CD14-positive monocyte (primary cell): ENCODE measurements around the gene GASK1A. TPM values are rescaled to one million over a fixed set of nuclear protein-coding genes. Genes with fewer than 3 reads are reported as not detected.

Source experiments
- DNase-seq, 3 donors: peaks; one replicate each; pipeline ENCODE4 v3.0.0-alpha.2; 2011 to 2022
- H2AFZ ChIP-seq: 2 replicates; pipeline ENCODE4 v1.6.0; 2012; ENCODE audit warnings: mild to moderate bottlenecking, low read depth, low read length, inconsistent platforms; ENCODE audit not compliant: insufficient read depth, poor library complexity, severe bottlenecking
- H3K27ac ChIP-seq, 2 donors: 1 replicate in 1 of 2; 2 replicates in 1 of 2; pipeline ENCODE4 v1.5.1; 2012 to 2013; ENCODE audit warnings: low read length in 2 of 2, control low read depth in 1 of 2, inconsistent platforms in 1 of 2, low read depth in 1 of 2, mild to moderate bottlenecking in 1 of 2
- H3K27me3 ChIP-seq, 2 donors: one replicate each; pipeline versions ENCODE4 v1.6.0 to v1.6.1; 2011 to 2013; ENCODE audit warnings: low read length in 2 of 2; ENCODE audit not compliant: control insufficient read depth in 2 of 2, insufficient read depth in 2 of 2
- H3K36me3 ChIP-seq, 2 donors: replicated peaks in 1 of 2; 1 replicate in 1 of 2; 2 replicates in 1 of 2; pipeline versions ENCODE4 v1.5.1 to v1.6.1; 2012 to 2013; ENCODE audit warnings: low read length in 2 of 2, control low read depth in 1 of 2, inconsistent platforms in 1 of 2, mild to moderate bottlenecking in 1 of 2; ENCODE audit not compliant: insufficient read depth in 2 of 2, control insufficient read depth in 1 of 2
- H3K4me1 ChIP-seq, 2 donors: 1 replicate in 1 of 2; 2 replicates in 1 of 2; pipeline versions ENCODE4 v1.5.1 to v1.6.1; 2012 to 2013; ENCODE audit warnings: low read length in 2 of 2, control low read depth in 1 of 2, inconsistent platforms in 1 of 2, mild to moderate bottlenecking in 1 of 2, moderate library complexity in 1 of 2; ENCODE audit not compliant: insufficient read depth in 2 of 2, control insufficient read depth in 1 of 2
- H3K4me2 ChIP-seq: replicated peaks from 2 replicates; pipeline ENCODE3; 2012; ENCODE audit warnings: low read length, moderate library complexity, mild to moderate bottlenecking; ENCODE audit not compliant: poor library complexity, severe bottlenecking; ENCODE audit errors: extremely low read depth
- H3K4me3 ChIP-seq, 3 experiments: fragments of 200-600 bp in 1 of 3; sonication (generic) in 1 of 3; replicated peaks in 1 of 3; 1 replicate in 2 of 3; 2 replicates in 1 of 3; pipeline ENCODE4 v1.5.1; 2011 to 2013; ENCODE audit warnings: low read length in 3 of 3, mild to moderate bottlenecking in 3 of 3, control low read depth in 2 of 3, low read depth in 2 of 3, inconsistent platforms in 1 of 3, moderate library complexity in 1 of 3
- H3K79me2 ChIP-seq: 2 replicates; pipeline ENCODE4 v1.6.0; 2012; ENCODE audit warnings: mild to moderate bottlenecking, control low read depth, inconsistent platforms, low read length, moderate library complexity; ENCODE audit not compliant: insufficient read depth
- H3K9ac ChIP-seq: 2 replicates; pipeline ENCODE4 v1.6.0; 2017; ENCODE audit warnings: low read length, mild to moderate bottlenecking; ENCODE audit not compliant: insufficient read depth, poor library complexity, severe bottlenecking
- H3K9me3 ChIP-seq, 2 donors: replicated peaks in 1 of 2; 1 replicate in 1 of 2; 2 replicates in 1 of 2; pipeline versions ENCODE4 v1.5.1 to v1.6.1; 2012 to 2013; ENCODE audit warnings: low read length in 2 of 2, control low read depth in 1 of 2; ENCODE audit not compliant: control insufficient read depth in 1 of 2, insufficient read depth in 1 of 2
- H4K20me1 ChIP-seq: 2 replicates; pipeline ENCODE4 v1.6.0; 2012; ENCODE audit warnings: mild to moderate bottlenecking, low read length, control low read depth, moderate library complexity; ENCODE audit not compliant: insufficient read depth
- H3K27ac Mint-ChIP-seq, 7 donors: one replicate each; pipeline ENCODE4 v1.8.0; 2020; ENCODE audit warnings: mild to moderate bottlenecking in 7 of 7, mixed read lengths in 7 of 7, moderate library complexity in 6 of 7, inconsistent platforms in 2 of 7
- H3K27me3 Mint-ChIP-seq, 3 donors: one replicate each; pipeline ENCODE4 v1.8.0; 2021 to 2022; ENCODE audit warnings: low read depth in 3 of 3, mild to moderate bottlenecking in 3 of 3, mixed read lengths in 3 of 3, moderate library complexity in 3 of 3, inconsistent platforms in 1 of 3
- H3K36me3 Mint-ChIP-seq, 2 donors: one replicate each; pipeline ENCODE4 v1.8.0; 2020; ENCODE audit warnings: mixed read lengths in 2 of 2, inconsistent platforms in 1 of 2, mild to moderate bottlenecking in 1 of 2
- H3K4me1 Mint-ChIP-seq: one replicate; pipeline ENCODE4 v1.8.0; 2020; ENCODE audit warnings: mild to moderate bottlenecking, mixed read lengths
- H3K4me3 Mint-ChIP-seq, 2 donors: one replicate each; pipeline ENCODE4 v1.8.0; 2020; ENCODE audit warnings: mild to moderate bottlenecking in 2 of 2, mixed read lengths in 2 of 2, moderate library complexity in 1 of 2
- H3K9me3 Mint-ChIP-seq, 7 donors: one replicate each; pipeline ENCODE4 v1.8.0; 2020 to 2022; ENCODE audit warnings: mixed read lengths in 7 of 7, mild to moderate bottlenecking in 6 of 7, moderate library complexity in 6 of 7, inconsistent platforms in 2 of 7
- CTCF ChIP-seq: fragments of 200-600 bp; IDR thresholded peaks from one replicate; pipeline ENCODE4 v1.8.0; 2022; ENCODE audit warnings: antibody characterized with exemption, mild to moderate bottlenecking
- WGBS: methylation state at CpG from one replicate; pipeline ENCODE4 v1.1.5; 2013; ENCODE audit warnings: missing lambda C conversion rate; ENCODE audit not compliant: insufficient coverage; 5-methylcytosine and 5-hydroxymethylcytosine counted together
- intact Hi-C, 2 donors: fragments of 100-400 bp; cut with micrococcal nuclease; formaldehyde crosslinking; loops; one replicate each; pipeline versions ENCODE4 v1.15.0 to v1.15.1; 2023
- polyA plus RNA-seq, 3 donors: library from polyadenylated mRNA; depleted of rRNA in 1 of 3; unstranded in 2 of 3; stranded (reverse) in 1 of 3; fragments of 300-500 nt in 2 of 3; fragments of >200 nt in 1 of 3; fragmentation: Illumina TruSeq in 2 of 3; gene quantifications; 1 replicate in 2 of 3; 2 replicates in 1 of 3; pipeline ENCODE4 v1.2.3, GENCODE V29; 2012 to 2021

GASK1A gene
- polyA plus RNA-seq, 3 donors = 0.13 TPM; not detected in 2

- Histone ChIP-seq H3K4me3 (no peak overlapping the region), H4K20me1 (no peaks in the 10 kb centered on the region), H2AFZ (no peak overlapping the region), H3K9ac (no peak overlapping the region), H3K9me3 (no peaks in the 10 kb centered on the region), H3K27me3 (no peaks in the 10 kb centered on the region), H3K4me2 (no peak overlapping the region), H3K36me3 (no peaks in the 10 kb centered on the region), H3K4me1 (no peaks in the 10 kb centered on the region), H3K27ac (no peak overlapping the region), H3K79me2 (no peaks in the 10 kb centered on the region)
- H3K27me3 Mint-ChIP-seq = peaks cover 0 to 9% (median 1%) of the 10 kb centered on the region in 3 donors
- WGBS = no CpG with 5 or more reads among the region's 3 CpGs
- no peaks in the 10 kb centered on the region for H3K36me3 Mint-ChIP-seq
- peaks cover 0 to 2% (median 0%) of the 10 kb centered on the region in 7 donors for H3K9me3 Mint-ChIP-seq
- H3K4me1 Mint-ChIP-seq = no peaks in the 10 kb centered on the region
- DNase-seq = no peak
- intact Hi-C loops = no loop called here
- TF ChIP-seq CTCF = no peak
- no peak overlapping the region for H3K4me3 Mint-ChIP-seq
- H3K27ac Mint-ChIP-seq = no peak overlapping the region
These were observed 21.5 kb upstream of the GASK1A start for GRCh38 chr3:42957573-42957972.

- H2AFZ ChIP-seq = no peak overlapping the region
- Mint-ChIP-seq H3K27ac (no peak overlapping the region), H3K4me3 (no peak overlapping the region), H3K9me3 (no peaks in the 10 kb centered on the region), H3K36me3 (no peaks in the 10 kb centered on the region), H3K27me3 (peaks cover 0 to 7% (median 1%) of the 10 kb centered on the region in 3 donors), H3K4me1 (no peaks in the 10 kb centered on the region)
- H3K9me3 ChIP-seq = no peaks in the 10 kb centered on the region
- DNase-seq = no peak
- no peaks in the 10 kb centered on the region for H4K20me1 ChIP-seq
- no peak overlapping the region for H3K4me2 ChIP-seq
- H3K4me3 ChIP-seq = no peak overlapping the region
- no peak overlapping the region for H3K27ac ChIP-seq
- no peak overlapping the region for H3K9ac ChIP-seq
- no peaks in the 10 kb centered on the region for H3K27me3 ChIP-seq
- H3K4me1 ChIP-seq = no peaks in the 10 kb centered on the region
- TF ChIP-seq CTCF = no peak
- WGBS = 79% methylated on average over 2 of the region's 5 CpGs
- no peaks in the 10 kb centered on the region for H3K79me2 ChIP-seq
- no peaks in the 10 kb centered on the region for H3K36me3 ChIP-seq
- intact Hi-C loops = no loop called here
These were observed 18.8 kb upstream of the GASK1A start for GRCh38 chr3:42960282-42960681.
